ENCODE data around the gene ERG.
A peak's percentile ranks its signal among the peaks of the same experiment; 100 is the strongest.

Gene ERG

GRCh38 chr21:38472412-38473108 lies 25.7 kb downstream of the ERG start:
- no peak for DNase-seq (ENCODE audit: low spot score)

GRCh38 chr21:38471766-38472165 lies 26.5 kb downstream of the ERG start:
- DNase-seq (ENCODE audit: low spot score) = no peak

- no peak for DNase-seq (ENCODE audit: low spot score)
Observed at GRCh38 chr21:38470755-38471154, 27.5 kb downstream of the ERG start.

GRCh38 chr21:38469642-38470041 lies 28.6 kb downstream of the ERG start:
- no peak for DNase-seq (ENCODE audit: low spot score)

- DNase-seq (ENCODE audit: low spot score) = no peak
Observed at GRCh38 chr21:38468989-38469388, 29.3 kb downstream of the ERG start.

- DNase-seq (ENCODE audit: low spot score) = no peak
Observed at GRCh38 chr21:38467911-38468310, 30.4 kb downstream of the ERG start.

- DNase-seq (ENCODE audit: low spot score) = no peak
Observed at GRCh38 chr21:38467374-38467773, 30.9 kb downstream of the ERG start.

- DNase-seq (ENCODE audit: low spot score) = no peak
Observed at GRCh38 chr21:38460171-38460742, 38.0 kb downstream of the ERG start.

- DNase-seq (ENCODE audit: low spot score) = no peak
Observed at GRCh38 chr21:38459490-38459889, 38.8 kb downstream of the ERG start.

- DNase-seq (ENCODE audit: low spot score) = no peak
Observed at GRCh38 chr21:38455403-38455802, 42.9 kb downstream of the ERG start.

GRCh38 chr21:38454702-38455101 lies 43.6 kb downstream of the ERG start:
- no peak for DNase-seq (ENCODE audit: low spot score)

GRCh38 chr21:38454161-38454560 lies 44.1 kb downstream of the ERG start:
- no peak for DNase-seq (ENCODE audit: low spot score)

GRCh38 chr21:38448671-38449385 lies 49.4 kb downstream of the ERG start:
- DNase-seq (ENCODE audit: low spot score) = no peak

- no peak for DNase-seq (ENCODE audit: low spot score)
Observed at GRCh38 chr21:38447611-38448010, 50.7 kb downstream of the ERG start.

- no peak for DNase-seq (ENCODE audit: low spot score)
Observed at GRCh38 chr21:38444691-38445090, 53.6 kb downstream of the ERG start.

GRCh38 chr21:38443110-38443509 lies 55.2 kb downstream of the ERG start:
- DNase-seq (ENCODE audit: low spot score) = no peak

GRCh38 chr21:38441153-38441552 lies 57.1 kb downstream of the ERG start:
- DNase-seq (ENCODE audit: low spot score) = no peak

- DNase-seq (ENCODE audit: low spot score) = peak; percentile 42
Observed at GRCh38 chr21:38440746-38441145, 57.5 kb downstream of the ERG start.

GRCh38 chr21:38439957-38440356 lies 58.3 kb downstream of the ERG start:
- no peak for DNase-seq (ENCODE audit: low spot score)

GRCh38 chr21:38439426-38439825 lies 58.9 kb downstream of the ERG start:
- no peak for DNase-seq (ENCODE audit: low spot score)

GRCh38 chr21:38438462-38438893 lies 59.8 kb downstream of the ERG start:
- DNase-seq (ENCODE audit: low spot score) = peak; percentile 36

GRCh38 chr21:38436341-38436740 lies 61.9 kb downstream of the ERG start:
- no peak for DNase-seq (ENCODE audit: low spot score)

- peak; percentile 39 for DNase-seq (ENCODE audit: low spot score)
Observed at GRCh38 chr21:38434913-38435533, 63.3 kb downstream of the ERG start.

Data from AG08396 (cell line).